ENCODE results near the gene FOSL2. TPM values are rescaled to one million over a fixed set of nuclear protein-coding genes. Genes with fewer than 3 reads are reported as not detected.

The FOSL2 gene
- total RNA-seq, 2 donors from 2014 or later, result 1.4 to 3.8 TPM

GRCh38 chr2:28381225-28382180 lies 11.2 kb upstream of the FOSL2 start:
- no peak for DNase-seq
- Histone ChIP-seq H3K36me3 (ENCODE audit: control insufficient read depth, insufficient read depth, low read length) (no peaks in the 10 kb centered on the region), H3K4me1 (ENCODE audit: control insufficient read depth, insufficient read depth, low read length) (no peaks in the 10 kb centered on the region), H3K9me3 (ENCODE audit: control insufficient read depth, low read length) (no peaks in the 10 kb centered on the region), H3K27ac (ENCODE audit: low read depth, low read length) (no peak overlapping the region), H3K9ac (ENCODE audit: extremely low read depth, low read length, poor library complexity, severe bottlenecking) (no peak overlapping the region), H3K27me3 (ENCODE audit: control insufficient read depth, insufficient read depth, low read length, poor library complexity, severe bottlenecking) (no peaks in the 10 kb centered on the region), H3K4me3 (ENCODE audit: low read length) (no peak overlapping the region)
- no peaks in the 10 kb centered on the region for H3K9me3 Mint-ChIP-seq
- H3K27me3 Mint-ChIP-seq (ENCODE audit: insufficient read depth), result peaks cover 50% of the 10 kb centered on the region
- no peaks in the 10 kb centered on the region for H3K4me1 Mint-ChIP-seq
- H3K4me3 Mint-ChIP-seq, result no peak overlapping the region
- no peak for TF ChIP-seq CTCF (conservative IDR thresholded peaks at IDR 0.05)
- 88 to 91% methylated on average over 7 to 12 of the region's 12 CpGs for WGBS, 2 experiments (ENCODE audit: insufficient coverage in 1 of 2, insufficient read length in 1 of 2)
- H3K36me3 Mint-ChIP-seq (ENCODE audit: low read depth), result no peaks in the 10 kb centered on the region
- H3K27ac Mint-ChIP-seq, result no peak overlapping the region

GRCh38 chr2:28382755-28383154 lies 9.9 kb upstream of the FOSL2 start:
- WGBS, 2 experiments (ENCODE audit: insufficient coverage in 1 of 2, insufficient read length in 1 of 2), result 96 to 100% methylated on average over 3 to 7 of the region's 7 CpGs
- Mint-ChIP-seq H3K36me3 (ENCODE audit: low read depth) (no peaks in the 10 kb centered on the region), H3K4me1 (no peaks in the 10 kb centered on the region)

More at GRCh38 chr2:28382755-28383154, 9.9 kb upstream of the FOSL2 start:
- no peak for TF ChIP-seq CTCF (conservative IDR thresholded peaks at IDR 0.05)
- H3K27me3 Mint-ChIP-seq (ENCODE audit: insufficient read depth), result peaks cover 56% of the 10 kb centered on the region
- H3K9ac ChIP-seq (ENCODE audit: extremely low read depth, low read length, poor library complexity, severe bottlenecking), result no peak overlapping the region
- H3K4me1 ChIP-seq (ENCODE audit: control insufficient read depth, insufficient read depth, low read length), result no peaks in the 10 kb centered on the region
- no peak overlapping the region for H3K27ac ChIP-seq (ENCODE audit: low read depth, low read length)
- DNase-seq, result no peak
- H3K27ac Mint-ChIP-seq, result no peak overlapping the region
- no peaks in the 10 kb centered on the region for H3K9me3 ChIP-seq (ENCODE audit: control insufficient read depth, low read length)
- no peak overlapping the region for H3K4me3 ChIP-seq (ENCODE audit: low read length)
- no peaks in the 10 kb centered on the region for H3K27me3 ChIP-seq (ENCODE audit: control insufficient read depth, insufficient read depth, low read length, poor library complexity, severe bottlenecking)
- no peaks in the 10 kb centered on the region for H3K36me3 ChIP-seq (ENCODE audit: control insufficient read depth, insufficient read depth, low read length)
- H3K4me3 Mint-ChIP-seq, result no peak overlapping the region
- no peaks in the 10 kb centered on the region for H3K9me3 Mint-ChIP-seq

All from endodermal cell (in vitro differentiated cells).